HepG2 (cell line): ENCODE measurements around the gene CYP20A1. TPM values are rescaled to one million over a fixed set of nuclear protein-coding genes. Genes with fewer than 3 reads are reported as not detected.
A peak's percentile ranks its signal among the peaks of the same experiment; 100 is the strongest.

Experiments
- AFF4 ChIP-seq: sonication (generic); formaldehyde crosslinking; IDR thresholded peaks from 2 replicates; pipeline ENCODE4 v1.4.0; 2020; ENCODE audit warnings: missing genetic modification reagents
- ATF7 ChIP-seq, 2 experiments: fragments of 450-650 bp in 1 of 2; sonication (generic) in 1 of 2; formaldehyde crosslinking in 1 of 2; IDR thresholded peaks; 2 replicates each; pipeline versions ENCODE4 v1.4.0 to v1.6.1; 2016 to 2020; ENCODE audit warnings: antibody characterized with exemption in 1 of 2, mild to moderate bottlenecking in 1 of 2, missing genetic modification reagents in 1 of 2
- ELF1 ChIP-seq: sonication (generic); formaldehyde crosslinking; IDR thresholded peaks from 2 replicates; pipeline ENCODE4 v1.4.0; 2020; ENCODE audit warnings: missing genetic modification reagents
- GPN1 ChIP-seq: sonication (generic); formaldehyde crosslinking; IDR thresholded peaks from 2 replicates; pipeline ENCODE4 v1.5.1; 2020; ENCODE audit warnings: missing genetic modification reagents, borderline replicate concordance
- KDM6A ChIP-seq: IDR thresholded peaks from 2 replicates; pipeline ENCODE4 v1.6.1; 2016; ENCODE audit warnings: low read depth
- SCMH1 ChIP-seq: sonication (generic); formaldehyde crosslinking; IDR thresholded peaks from 2 replicates; pipeline ENCODE4 v1.9.0; 2021; ENCODE audit warnings: missing genetic modification reagents, mild to moderate bottlenecking, borderline replicate concordance
- SKI ChIP-seq: fragments of 450-650 bp; IDR thresholded peaks from one replicate; pipeline ENCODE4 v1.6.1; 2018; ENCODE audit warnings: mild to moderate bottlenecking; ENCODE audit not compliant: partially characterized antibody
- ZBTB40 ChIP-seq, 2 experiments: fragments of 450-650 bp in 1 of 2; sonication (generic) in 1 of 2; formaldehyde crosslinking in 1 of 2; IDR thresholded peaks; 2 replicates each; pipeline versions ENCODE4 v1.6.1 to v1.8.0; 2016 to 2022; ENCODE audit warnings: antibody characterized with exemption in 1 of 2, mild to moderate bottlenecking in 1 of 2, missing genetic modification reagents in 1 of 2
- ZBTB49 ChIP-seq: sonication (generic); formaldehyde crosslinking; IDR thresholded peaks from 2 replicates; pipeline ENCODE4 v1.4.0; 2020; ENCODE audit warnings: missing genetic modification reagents, borderline replicate concordance
- ZNF235 ChIP-seq: sonication (generic); formaldehyde crosslinking; IDR thresholded peaks from 2 replicates; pipeline ENCODE4 v1.8.1; 2023; ENCODE audit warnings: mild to moderate bottlenecking, missing genetic modification reagents, borderline replicate concordance
- ZNF543 ChIP-seq: sonication (generic); formaldehyde crosslinking; IDR thresholded peaks from 2 replicates; pipeline ENCODE4 v1.4.0; 2020; ENCODE audit warnings: mild to moderate bottlenecking, missing genetic modification reagents
- ZNF747 ChIP-seq: sonication (generic); formaldehyde crosslinking; IDR thresholded peaks from 2 replicates; pipeline ENCODE4 v1.8.1; 2023; ENCODE audit warnings: missing genetic modification reagents, mild to moderate bottlenecking, borderline replicate concordance
- polyA plus RNA-seq, 8 experiments: library from polyadenylated mRNA; depleted of rRNA in 3 of 8; stranded (reverse) in 7 of 8; unstranded in 1 of 8; fragments of >200 nt; fragmentation: Illumina TruSeq in 4 of 8; extraction: Trizol in 4 of 8; gene quantifications; 2 replicates each; pipeline versions ENCODE4 v1.2.1 to v1.2.3, GENCODE V29; 2011 to 2016; ENCODE audit warnings: low read depth in 4 of 8, missing spikeins in 1 of 8, mixed read lengths in 1 of 8; ENCODE audit not compliant: insufficient read depth in 1 of 8
- total RNA-seq, 5 experiments: library from RNA; depleted of rRNA; stranded (reverse); fragments of >200 nt; fragmentation: Illumina TruSeq; extraction: Trizol; gene quantifications; 2 replicates each; pipeline ENCODE4 v1.2.3, GENCODE V29; 2016; ENCODE audit warnings: low read depth in 1 of 5

The CYP20A1 gene
- total and polyA plus RNA-seq, 2 of the 13 experiments (the other 11 are each of a cell fraction or from before 2014, with no cell fraction given), result 9.6 to 35.3 TPM

GRCh38 chr2:203238704-203239526, at the start of gene CYP20A1 (continued):
- no peak for TF ChIP-seq ZBTB40 (IDR thresholded peaks at IDR 0.05)
- TF ChIP-seq ZBTB40 (CRISPR knock-in tag; IDR thresholded peaks at IDR 0.05), result peak; percentile 93
- peak; percentile 54 for TF ChIP-seq SKI
- no peak for TF ChIP-seq ATF7 (IDR thresholded peaks at IDR 0.05)
- TF ChIP-seq ATF7 (CRISPR knock-in tag; IDR thresholded peaks at IDR 0.05), result no peak; the same call in 1 of the 2 replicates
- TF ChIP-seq ELF1 (CRISPR knock-in tag), result peak; percentile 99
- TF ChIP-seq KDM6A (CRISPR knock-in tag), result no peak
- TF ChIP-seq ZBTB49 (CRISPR knock-in tag), result no peak; the same call in 1 of the 2 replicates
- peak; percentile 96 for TF ChIP-seq ZNF747
- TF ChIP-seq AFF4 (CRISPR knock-in tag), result no peak
- TF ChIP-seq SCMH1 (CRISPR knock-in tag), result no peak
- peak; percentile 98 for TF ChIP-seq ZNF235 (CRISPR knock-in tag)
- TF ChIP-seq GPN1 (CRISPR knock-in tag), result no peak
- TF ChIP-seq ZNF543 (CRISPR knock-in tag), result peak; percentile 31; the same call in 1 of the 2 replicates
